WTC11 (cell line): ENCODE measurements around the gene NIPA2. TPM values are rescaled to one million over a fixed set of nuclear protein-coding genes. Genes with fewer than 3 reads are reported as not detected.

Experiments
- E2F5 ChIP-seq: sonication (generic); formaldehyde crosslinking; IDR thresholded peaks from 2 replicates; pipeline ENCODE4 v1.8.1; 2022; ENCODE audit warnings: mild to moderate bottlenecking, moderate library complexity, missing genetic modification reagents
- ETV6 ChIP-seq: sonication (generic); formaldehyde crosslinking; IDR thresholded peaks from 2 replicates; pipeline ENCODE4 v1.8.1; 2022; ENCODE audit warnings: mild to moderate bottlenecking, missing genetic modification reagents
- GABPB1 ChIP-seq: sonication (generic); formaldehyde crosslinking; IDR thresholded peaks from 2 replicates; pipeline ENCODE4 v1.8.1; 2023; ENCODE audit warnings: mild to moderate bottlenecking, missing genetic modification reagents
- MYBL2 ChIP-seq: sonication (generic); formaldehyde crosslinking; IDR thresholded peaks from 2 replicates; pipeline ENCODE4 v1.8.1; 2023; ENCODE audit warnings: mild to moderate bottlenecking, moderate library complexity, missing genetic modification reagents
- NFYB ChIP-seq: sonication (generic); formaldehyde crosslinking; conservative IDR thresholded peaks from 2 replicates; pipeline ENCODE4 v1.8.0; 2022; ENCODE audit warnings: low read depth, missing genetic modification reagents
- NR1H2 ChIP-seq: sonication (generic); formaldehyde crosslinking; IDR thresholded peaks from 2 replicates; pipeline ENCODE4 v1.9.0; 2021; ENCODE audit warnings: mild to moderate bottlenecking, moderate library complexity, missing genetic modification reagents
- PREB ChIP-seq: sonication (generic); formaldehyde crosslinking; IDR thresholded peaks from 2 replicates; pipeline ENCODE4 v1.8.1; 2022; ENCODE audit warnings: mild to moderate bottlenecking, missing genetic modification reagents, moderate library complexity, borderline replicate concordance
- PRRX2 ChIP-seq: fragments of 250-450 bp; sonication (Bioruptor Pico); IDR thresholded peaks from 2 replicates; pipeline ENCODE4 v1.8.0; 2021; ENCODE audit warnings: mild to moderate bottlenecking
- SMAD3 ChIP-seq: sonication (generic); formaldehyde crosslinking; IDR thresholded peaks from 2 replicates; pipeline ENCODE4 v1.8.0; 2022; ENCODE audit warnings: missing genetic modification reagents, mild to moderate bottlenecking, borderline replicate concordance
- ZNF121 ChIP-seq: sonication (generic); formaldehyde crosslinking; IDR thresholded peaks from 2 replicates; pipeline ENCODE4 v1.8.0; 2023; ENCODE audit warnings: missing genetic modification reagents
- ZNF232 ChIP-seq: sonication (generic); formaldehyde crosslinking; IDR thresholded peaks from 2 replicates; pipeline ENCODE4 v1.8.0; 2022; ENCODE audit warnings: mild to moderate bottlenecking, missing genetic modification reagents
- ZNF263 ChIP-seq: sonication (generic); formaldehyde crosslinking; IDR thresholded peaks from 2 replicates; pipeline ENCODE4 v1.8.1; 2022; ENCODE audit warnings: low read depth, mild to moderate bottlenecking, moderate library complexity, missing genetic modification reagents
- ZNF416 ChIP-seq: fragments of 250-450 bp; sonication (Bioruptor Pico); IDR thresholded peaks from 2 replicates; pipeline ENCODE4 v1.9.0; 2021; ENCODE audit warnings: mild to moderate bottlenecking, inconsistent platforms
- ZNF423 ChIP-seq: fragments of 250-450 bp; sonication (Bioruptor Pico); IDR thresholded peaks from 2 replicates; pipeline ENCODE4 v2.1.2; 2022; ENCODE audit warnings: mild to moderate bottlenecking, moderate library complexity
- ZNF532 ChIP-seq: fragments of 250-450 bp; sonication (Bioruptor Pico); IDR thresholded peaks from 2 replicates; pipeline ENCODE4 v1.9.0; 2021; ENCODE audit warnings: mild to moderate bottlenecking, borderline replicate concordance
- ZSCAN18 ChIP-seq: fragments of 250-450 bp; sonication (Bioruptor Pico); IDR thresholded peaks from 2 replicates; pipeline ENCODE4 v2.1.2; 2022; ENCODE audit warnings: mild to moderate bottlenecking, moderate library complexity
- total RNA-seq: library from RNA; stranded (reverse); gene quantifications from 3 replicates; pipeline ENCODE4 v1.2.3, GENCODE V29; 2021
- TF ChIP-seq, protein P1 (sequence below): sonication (generic); formaldehyde crosslinking; IDR thresholded peaks from 2 replicates; pipeline ENCODE4 v1.8.0; 2023; ENCODE audit warnings: missing genetic modification reagents, mild to moderate bottlenecking, borderline replicate concordance

Gene NIPA2
- total RNA-seq, 1 experiment from 2014 or later = 79.5 TPM

- no peak for TF ChIP-seq ZNF532
- no peak for TF ChIP-seq ZSCAN18 (CRISPR knock-in tag)
- no peak for TF ChIP-seq ZNF423 (CRISPR knock-in tag)
- TF ChIP-seq ZNF232 (CRISPR knock-in tag) = no peak
- no peak for TF ChIP-seq GABPB1 (CRISPR knock-in tag)
- TF ChIP-seq, protein P1, sequence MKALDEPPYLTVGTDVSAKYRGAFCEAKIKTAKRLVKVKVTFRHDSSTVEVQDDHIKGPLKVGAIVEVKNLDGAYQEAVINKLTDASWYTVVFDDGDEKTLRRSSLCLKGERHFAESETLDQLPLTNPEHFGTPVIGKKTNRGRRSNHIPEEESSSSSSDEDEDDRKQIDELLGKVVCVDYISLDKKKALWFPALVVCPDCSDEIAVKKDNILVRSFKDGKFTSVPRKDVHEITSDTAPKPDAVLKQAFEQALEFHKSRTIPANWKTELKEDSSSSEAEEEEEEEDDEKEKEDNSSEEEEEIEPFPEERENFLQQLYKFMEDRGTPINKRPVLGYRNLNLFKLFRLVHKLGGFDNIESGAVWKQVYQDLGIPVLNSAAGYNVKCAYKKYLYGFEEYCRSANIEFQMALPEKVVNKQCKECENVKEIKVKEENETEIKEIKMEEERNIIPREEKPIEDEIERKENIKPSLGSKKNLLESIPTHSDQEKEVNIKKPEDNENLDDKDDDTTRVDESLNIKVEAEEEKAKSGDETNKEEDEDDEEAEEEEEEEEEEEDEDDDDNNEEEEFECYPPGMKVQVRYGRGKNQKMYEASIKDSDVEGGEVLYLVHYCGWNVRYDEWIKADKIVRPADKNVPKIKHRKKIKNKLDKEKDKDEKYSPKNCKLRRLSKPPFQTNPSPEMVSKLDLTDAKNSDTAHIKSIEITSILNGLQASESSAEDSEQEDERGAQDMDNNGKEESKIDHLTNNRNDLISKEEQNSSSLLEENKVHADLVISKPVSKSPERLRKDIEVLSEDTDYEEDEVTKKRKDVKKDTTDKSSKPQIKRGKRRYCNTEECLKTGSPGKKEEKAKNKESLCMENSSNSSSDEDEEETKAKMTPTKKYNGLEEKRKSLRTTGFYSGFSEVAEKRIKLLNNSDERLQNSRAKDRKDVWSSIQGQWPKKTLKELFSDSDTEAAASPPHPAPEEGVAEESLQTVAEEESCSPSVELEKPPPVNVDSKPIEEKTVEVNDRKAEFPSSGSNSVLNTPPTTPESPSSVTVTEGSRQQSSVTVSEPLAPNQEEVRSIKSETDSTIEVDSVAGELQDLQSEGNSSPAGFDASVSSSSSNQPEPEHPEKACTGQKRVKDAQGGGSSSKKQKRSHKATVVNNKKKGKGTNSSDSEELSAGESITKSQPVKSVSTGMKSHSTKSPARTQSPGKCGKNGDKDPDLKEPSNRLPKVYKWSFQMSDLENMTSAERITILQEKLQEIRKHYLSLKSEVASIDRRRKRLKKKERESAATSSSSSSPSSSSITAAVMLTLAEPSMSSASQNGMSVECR = no peak
- TF ChIP-seq ETV6 (CRISPR knock-in tag) = no peak
- no peak for TF ChIP-seq NFYB (CRISPR knock-in tag)
- no peak for TF ChIP-seq MYBL2 (CRISPR knock-in tag)
- no peak for TF ChIP-seq ZNF416
- no peak for TF ChIP-seq SMAD3
- no peak for TF ChIP-seq PRRX2 (CRISPR knock-in tag)
- TF ChIP-seq E2F5 = no peak
- no peak for TF ChIP-seq ZNF263 (CRISPR knock-in tag)
- TF ChIP-seq PREB (CRISPR knock-in tag) = no peak
- TF ChIP-seq NR1H2 (CRISPR knock-in tag) = no peak
- TF ChIP-seq ZNF121 (CRISPR knock-in tag) = no peak
Measured at GRCh38 chr15:22839046-22839695, 705 bp downstream of the NIPA2 start (continued).
